Cardiac septum (tissue), 1 donor: Measurements from ENCODE around the gene FSTL3. TPM values are rescaled to one million over a fixed set of nuclear protein-coding genes. Genes with fewer than 3 reads are reported as not detected.
"Not testable (repeated sequence)": the region's sequence is repeated elsewhere in the genome, so short reads cannot be mapped to it uniquely, and the experiment has no call there.

Experiments
- DNase-seq: peaks from one replicate; pipeline ENCODE4 v3.0.0-alpha.2; 2020; ENCODE audit warnings: low spot score
- intact Hi-C: fragments of 100-400 bp; cut with DNase I; formaldehyde crosslinking; loops from one replicate; pipeline ENCODE4 v1.14.0; 2022
- total RNA-seq: library from RNA; stranded (reverse); fragmentation: NEBNext Ultra II Directional; extraction: Animal tissue kit (Norgen Biotek cat#: 25700); gene quantifications from one replicate; pipeline ENCODE4 v1.2.1, GENCODE V29; 2021
- donor health status: DM: no; HTN: no; CAD: no.

FSTL3 gene
- total RNA-seq, 1 donor from 2014 or later: 136 TPM

- intact Hi-C loops: no loop called here
- no peak for DNase-seq
Observed at GRCh38 chr19:726993-727956, 51.1 kb downstream of the FSTL3 start.

DNA sequence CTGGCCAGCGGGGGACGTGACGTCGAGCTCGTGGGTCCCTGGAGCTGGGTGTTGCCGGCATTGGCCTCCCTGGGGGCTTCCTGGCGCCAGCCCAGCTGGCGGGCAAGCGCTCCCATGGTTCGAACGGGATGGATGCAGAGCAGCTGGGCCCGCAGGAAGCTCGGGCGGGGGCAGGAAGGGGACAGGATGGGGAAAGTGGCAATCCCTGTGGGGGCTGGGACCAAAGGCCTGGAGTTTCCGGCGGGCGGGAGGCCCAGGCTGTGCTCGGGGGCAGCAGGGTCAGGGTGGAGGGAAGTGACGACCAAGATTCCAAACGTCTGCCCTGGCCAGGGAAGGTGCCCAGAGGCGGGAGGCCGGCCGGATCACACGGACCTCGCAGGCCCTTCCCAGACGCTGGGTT lies 51.8 kb downstream of the FSTL3 start:
- intact Hi-C loops: no loop called here
- DNase-seq: peak; percentile 82

GRCh38 chr19:729564-729963 lies 53.4 kb downstream of the FSTL3 start:
- DNase-seq, intact Hi-C loops: not testable (repeated sequence)

DNA sequence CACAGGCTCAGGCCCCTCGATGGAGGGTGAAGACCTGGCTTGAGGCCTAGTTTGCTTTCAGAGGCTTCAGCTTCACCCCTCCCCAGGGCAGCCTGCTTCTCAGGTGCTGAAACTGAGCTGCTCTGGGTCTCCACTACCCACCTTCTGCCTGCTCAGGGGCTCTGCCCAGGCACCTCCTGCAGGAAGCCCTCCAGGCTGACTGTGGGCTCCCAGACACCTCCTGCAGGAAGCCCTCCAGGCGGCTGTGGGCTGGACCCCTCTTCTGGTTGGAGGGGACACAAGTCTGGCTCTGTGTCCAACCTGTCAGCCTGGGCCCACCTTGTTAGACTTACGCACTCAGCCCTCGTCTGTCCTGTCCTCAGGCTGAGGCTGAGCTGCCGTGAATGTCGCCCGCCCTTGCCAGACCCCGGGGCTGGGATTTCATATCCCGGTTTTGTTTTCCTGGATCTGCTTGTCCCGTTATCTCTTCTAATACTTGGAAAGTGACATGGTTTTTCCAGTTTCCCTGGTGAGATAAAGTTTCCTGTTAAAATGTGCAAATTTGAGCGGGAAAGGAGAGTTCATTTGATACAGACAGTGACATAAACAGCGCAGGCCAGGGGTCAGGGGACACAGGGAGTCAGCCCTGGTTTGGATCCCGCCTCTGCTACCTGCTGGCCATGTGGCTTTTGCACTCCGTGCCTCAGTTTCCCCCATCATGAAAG lies 53.9 kb downstream of the FSTL3 start:
- intact Hi-C loops: no loop called here
- no peak for DNase-seq

DNA sequence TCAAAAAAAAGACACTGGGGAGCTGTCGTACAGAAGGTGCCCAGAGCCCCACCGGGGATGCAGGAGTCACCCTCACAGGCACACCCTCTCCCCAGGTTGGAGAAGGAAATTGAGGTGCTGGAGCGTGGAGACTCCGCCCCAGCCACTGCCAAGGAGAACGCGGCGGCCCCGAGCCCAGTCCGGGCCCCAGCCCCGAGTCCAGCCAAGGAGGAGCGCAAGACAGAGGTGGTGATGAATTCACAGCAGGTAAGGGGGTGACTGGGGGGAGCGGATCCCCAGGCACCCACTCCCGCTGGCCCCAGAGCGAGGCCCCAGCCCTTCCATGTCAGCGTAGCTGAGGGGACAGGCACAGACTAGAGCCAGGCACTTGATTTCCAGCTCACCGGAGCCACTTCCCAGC lies 54.8 kb downstream of the FSTL3 start:
- intact Hi-C loops: no loop called here
- DNase-seq: no peak

DNA sequence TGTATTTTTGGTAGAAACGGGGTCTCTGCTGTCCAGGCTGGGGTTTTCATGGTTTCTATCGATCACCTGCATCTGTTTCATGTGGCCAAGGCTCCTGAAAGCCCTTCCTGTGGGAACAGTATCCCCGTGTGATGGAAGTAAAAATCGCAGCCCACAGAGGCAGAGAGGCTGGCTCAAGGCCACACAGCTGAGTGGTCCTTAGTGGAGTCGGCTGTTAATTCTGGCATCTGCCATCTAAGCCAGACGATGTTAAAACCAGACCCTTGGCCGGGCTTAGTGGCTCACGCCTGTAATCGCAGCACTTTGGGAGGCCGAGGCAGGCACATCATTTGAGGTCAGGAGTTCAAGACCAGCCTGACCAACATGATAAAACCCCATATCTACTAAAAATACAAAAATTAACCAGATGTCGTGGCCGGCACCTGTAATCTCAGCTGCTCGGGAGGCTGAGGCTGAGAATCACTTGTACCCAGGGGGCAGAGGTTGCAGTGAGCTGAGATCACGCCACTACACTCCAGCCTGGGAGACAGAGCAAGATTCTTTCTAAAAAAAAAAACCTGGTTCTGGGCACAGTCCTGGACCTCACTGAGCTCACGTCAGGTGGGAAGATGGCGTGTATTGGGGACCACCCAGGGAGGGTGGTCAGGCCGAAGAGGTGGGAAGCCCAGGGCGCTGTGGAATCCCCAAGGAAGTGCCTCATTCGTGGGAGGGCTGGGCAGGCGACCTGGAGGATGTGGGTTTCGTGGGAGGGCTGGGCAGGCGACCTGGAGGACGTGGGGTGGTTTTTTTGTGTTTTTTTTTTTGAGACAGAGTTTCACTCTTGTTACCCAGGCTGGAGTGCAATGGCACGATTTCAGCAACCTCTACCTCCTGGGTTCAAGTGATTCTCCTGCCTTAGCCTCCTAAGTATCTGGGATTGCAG lies 56.2 kb downstream of the FSTL3 start:
- no peak for DNase-seq
- intact Hi-C loops: no loop called here

Other genes with a start within 250 kb of the FSTL3 start
- gene SHC2, start 215.4 kb upstream of the FSTL3 start, total RNA-seq: 16.8 TPM
- gene MADCAM1, start 179.9 kb upstream of the FSTL3 start, total RNA-seq: 0.40 TPM
- gene TPGS1, start 168.9 kb upstream of the FSTL3 start, total RNA-seq: 11.2 TPM
- gene CDC34, start 144.6 kb upstream of the FSTL3 start, total RNA-seq: 78.2 TPM
- 0.43 TPM for gene GZMM, start 132.3 kb upstream of the FSTL3 start, total RNA-seq
- 1,183 TPM for gene BSG, start 103.8 kb upstream of the FSTL3 start, total RNA-seq
- 12.0 TPM for gene HCN2, start 86.5 kb upstream of the FSTL3 start, total RNA-seq
- gene POLRMT, start 42.9 kb upstream of the FSTL3 start, total RNA-seq: 37.3 TPM
- not detected for gene FGF22, start 36.5 kb upstream of the FSTL3 start, total RNA-seq
- 31.4 TPM for gene RNF126, start 13.2 kb upstream of the FSTL3 start, total RNA-seq
- gene PRSS57, start 19.1 kb downstream of the FSTL3 start, total RNA-seq: not detected
- gene PALM, start 32.5 kb downstream of the FSTL3 start, total RNA-seq: 18.9 TPM
- gene MISP, start 74.7 kb downstream of the FSTL3 start, total RNA-seq: not detected
- gene PTBP1, start 121.1 kb downstream of the FSTL3 start, total RNA-seq: 76.9 TPM
- gene PLPPR3, start 145.6 kb downstream of the FSTL3 start, total RNA-seq: not detected
- 1.1 TPM for gene AZU1, start 151.4 kb downstream of the FSTL3 start, total RNA-seq
- 0.62 TPM for gene PRTN3, start 164.6 kb downstream of the FSTL3 start, total RNA-seq
- gene ELANE, start 175.9 kb downstream of the FSTL3 start, total RNA-seq: 0.54 TPM
- gene CFD, start 183.3 kb downstream of the FSTL3 start, total RNA-seq: 31.0 TPM
- gene MED16, start 216.8 kb downstream of the FSTL3 start, total RNA-seq: 27.0 TPM
- gene RNU6-9, start 217.1 kb downstream of the FSTL3 start, total RNA-seq: not detected
- gene R3HDM4, start 236.8 kb downstream of the FSTL3 start, total RNA-seq: 24.5 TPM
- gene KISS1R, start 240.9 kb downstream of the FSTL3 start, total RNA-seq: not detected
- 7.8 TPM for gene ARID3A, start 249.6 kb downstream of the FSTL3 start, total RNA-seq